Fibroblast of pulmonary artery (primary cell): Measurements from ENCODE around the gene STOX1.
A peak's percentile ranks its signal among the peaks of the same experiment; 100 is the strongest.
"Not testable (repeated sequence)": the region's sequence is repeated elsewhere in the genome, so short reads cannot be mapped to it uniquely, and the experiment has no call there.

Experiments
- DNase-seq: peaks from one replicate; pipeline ENCODE4 v3.0.0-alpha.2; 2010; ENCODE audit warnings: low read depth
- H3K4me3 ChIP-seq: replicated peaks from 2 replicates; pipeline ENCODE4 v1.5.1; 2011; ENCODE audit warnings: low read depth, mild to moderate bottlenecking, control low read depth, low read length, moderate library complexity
- TF ChIP-seq, protein P1 (sequence below): IDR thresholded peaks from 2 replicates; pipeline ENCODE4 v1.5.1; 2011; ENCODE audit warnings: mild to moderate bottlenecking, control low read depth, low read length, inconsistent platforms; ENCODE audit errors: missing control alignments

The STOX1 gene

DNA sequence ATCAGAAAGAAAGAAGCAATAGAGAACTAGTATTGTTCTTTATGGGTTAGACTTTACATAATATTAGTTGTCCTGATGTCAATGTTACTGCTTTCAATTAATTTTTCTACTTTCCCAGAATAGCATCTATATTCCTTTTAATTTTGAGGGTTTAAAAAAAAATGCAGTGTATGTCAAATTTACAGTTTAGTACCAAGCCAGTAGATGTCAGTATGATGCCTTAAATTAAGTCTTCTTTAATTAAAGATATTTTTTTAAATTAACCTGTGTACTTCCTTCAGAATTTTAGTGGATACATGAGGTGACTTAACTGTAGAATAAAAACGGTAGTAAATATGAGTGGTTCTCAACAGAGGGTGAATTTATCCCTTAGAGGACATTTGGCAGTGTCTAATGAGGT is 35.2 kb upstream of the STOX1 start:
- no peak overlapping the region for H3K4me3 ChIP-seq
- TF ChIP-seq, protein P1, sequence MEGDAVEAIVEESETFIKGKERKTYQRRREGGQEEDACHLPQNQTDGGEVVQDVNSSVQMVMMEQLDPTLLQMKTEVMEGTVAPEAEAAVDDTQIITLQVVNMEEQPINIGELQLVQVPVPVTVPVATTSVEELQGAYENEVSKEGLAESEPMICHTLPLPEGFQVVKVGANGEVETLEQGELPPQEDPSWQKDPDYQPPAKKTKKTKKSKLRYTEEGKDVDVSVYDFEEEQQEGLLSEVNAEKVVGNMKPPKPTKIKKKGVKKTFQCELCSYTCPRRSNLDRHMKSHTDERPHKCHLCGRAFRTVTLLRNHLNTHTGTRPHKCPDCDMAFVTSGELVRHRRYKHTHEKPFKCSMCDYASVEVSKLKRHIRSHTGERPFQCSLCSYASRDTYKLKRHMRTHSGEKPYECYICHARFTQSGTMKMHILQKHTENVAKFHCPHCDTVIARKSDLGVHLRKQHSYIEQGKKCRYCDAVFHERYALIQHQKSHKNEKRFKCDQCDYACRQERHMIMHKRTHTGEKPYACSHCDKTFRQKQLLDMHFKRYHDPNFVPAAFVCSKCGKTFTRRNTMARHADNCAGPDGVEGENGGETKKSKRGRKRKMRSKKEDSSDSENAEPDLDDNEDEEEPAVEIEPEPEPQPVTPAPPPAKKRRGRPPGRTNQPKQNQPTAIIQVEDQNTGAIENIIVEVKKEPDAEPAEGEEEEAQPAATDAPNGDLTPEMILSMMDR = peak; percentile 9
- DNase-seq = peak; percentile 28

DNA sequence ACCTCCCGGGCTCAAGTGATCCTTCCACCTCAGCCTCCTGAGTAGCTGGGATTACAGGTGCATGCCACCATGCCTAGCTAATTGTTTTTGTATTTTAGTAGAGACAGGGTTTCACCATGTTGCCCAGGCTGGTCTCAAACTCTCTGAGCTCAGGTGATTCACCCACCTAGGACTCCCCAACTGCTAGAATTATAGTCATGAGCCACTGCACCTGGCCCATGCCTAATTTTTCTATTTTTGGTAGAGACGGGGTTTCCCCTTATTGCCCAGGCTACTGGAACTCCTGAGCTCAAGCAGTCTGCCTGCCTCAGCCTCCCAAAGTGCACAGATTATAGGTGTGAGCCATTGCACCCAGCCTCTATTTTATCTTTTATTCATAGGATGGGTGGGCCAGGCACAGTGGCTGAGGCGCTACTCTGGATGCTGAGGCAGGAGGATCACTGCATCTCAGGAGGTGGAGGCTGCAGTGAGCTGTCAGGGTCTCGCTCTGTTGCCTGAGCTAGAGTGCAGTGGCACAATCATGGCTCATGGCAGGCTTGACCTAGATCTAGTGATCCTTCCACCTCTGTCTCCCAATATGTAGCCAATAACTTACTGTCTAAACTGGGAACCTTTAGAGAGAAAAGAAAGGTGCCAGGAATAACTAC is 31.3 kb upstream of the STOX1 start:
- no peak for DNase-seq
- TF ChIP-seq, protein P1 = no peak
- no peak overlapping the region for H3K4me3 ChIP-seq

DNA sequence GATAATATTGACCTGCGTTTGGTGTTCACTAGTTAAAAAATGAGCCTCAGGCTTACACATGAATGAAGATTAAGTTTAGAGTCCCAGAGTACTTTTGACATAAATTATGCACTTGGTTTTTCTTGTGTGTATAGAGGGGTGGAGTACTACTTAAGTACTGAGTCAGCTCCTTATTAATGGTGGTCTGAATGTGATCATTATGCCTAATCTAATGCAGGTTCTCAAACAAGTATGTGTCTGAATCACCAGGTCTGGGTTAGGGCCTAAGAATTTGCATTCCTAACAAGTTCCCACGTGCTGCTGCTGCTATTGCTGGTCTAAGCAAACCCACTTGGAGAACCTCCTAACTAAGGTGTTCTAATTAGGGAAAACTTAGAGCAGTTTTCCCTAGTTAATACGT is 30.7 kb upstream of the STOX1 start:
- no peak for DNase-seq
- no peak overlapping the region for H3K4me3 ChIP-seq
- TF ChIP-seq, protein P1 = no peak

DNA sequence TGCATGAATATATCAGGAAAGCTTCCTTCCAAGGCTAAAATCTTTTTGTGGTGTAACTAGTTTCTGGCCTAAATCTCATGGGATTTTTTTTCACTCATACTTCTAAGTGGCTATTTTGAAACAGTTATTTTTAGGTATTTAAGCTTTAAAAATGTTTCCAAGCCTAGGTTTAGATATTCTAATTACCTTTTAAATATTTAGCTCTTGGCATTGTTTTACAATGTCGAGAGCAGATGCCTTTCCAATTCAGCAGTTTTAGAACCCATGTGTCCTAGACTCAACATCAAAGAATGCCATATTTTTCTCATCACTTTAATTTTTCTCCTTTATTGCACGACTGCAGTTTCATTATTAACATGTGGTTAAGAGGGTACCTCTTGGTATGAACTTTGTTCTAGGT is 27.1 kb upstream of the STOX1 start:
- TF ChIP-seq, protein P1 = no peak
- H3K4me3 ChIP-seq = no peak overlapping the region
- no peak for DNase-seq

GRCh38 chr10:68804692-68805091 is 22.6 kb upstream of the STOX1 start:
- no peak for DNase-seq
- TF ChIP-seq, protein P1 = no peak
- H3K4me3 ChIP-seq = no peak overlapping the region

DNA sequence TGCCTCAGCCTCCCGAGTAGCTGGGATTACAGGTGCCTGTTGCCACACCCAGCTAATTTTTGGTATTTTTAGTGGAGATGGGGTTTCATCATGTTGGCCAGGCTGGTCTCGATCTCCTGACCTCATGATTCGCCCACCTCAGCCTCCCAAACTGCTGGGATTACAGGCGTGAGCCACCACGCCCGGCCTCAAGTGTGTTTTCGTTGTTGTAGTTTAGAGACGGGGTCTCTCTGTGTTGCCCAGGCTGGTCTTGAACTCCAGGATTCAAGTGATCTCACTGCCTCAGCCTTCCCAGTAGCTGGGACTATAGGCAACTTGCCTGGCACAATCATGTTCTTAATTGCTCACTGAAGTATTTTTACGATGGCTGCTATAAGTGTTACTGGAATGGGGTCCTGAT is 16.5 kb upstream of the STOX1 start:
- not testable (repeated sequence) for DNase-seq, H3K4me3 ChIP-seq

DNA sequence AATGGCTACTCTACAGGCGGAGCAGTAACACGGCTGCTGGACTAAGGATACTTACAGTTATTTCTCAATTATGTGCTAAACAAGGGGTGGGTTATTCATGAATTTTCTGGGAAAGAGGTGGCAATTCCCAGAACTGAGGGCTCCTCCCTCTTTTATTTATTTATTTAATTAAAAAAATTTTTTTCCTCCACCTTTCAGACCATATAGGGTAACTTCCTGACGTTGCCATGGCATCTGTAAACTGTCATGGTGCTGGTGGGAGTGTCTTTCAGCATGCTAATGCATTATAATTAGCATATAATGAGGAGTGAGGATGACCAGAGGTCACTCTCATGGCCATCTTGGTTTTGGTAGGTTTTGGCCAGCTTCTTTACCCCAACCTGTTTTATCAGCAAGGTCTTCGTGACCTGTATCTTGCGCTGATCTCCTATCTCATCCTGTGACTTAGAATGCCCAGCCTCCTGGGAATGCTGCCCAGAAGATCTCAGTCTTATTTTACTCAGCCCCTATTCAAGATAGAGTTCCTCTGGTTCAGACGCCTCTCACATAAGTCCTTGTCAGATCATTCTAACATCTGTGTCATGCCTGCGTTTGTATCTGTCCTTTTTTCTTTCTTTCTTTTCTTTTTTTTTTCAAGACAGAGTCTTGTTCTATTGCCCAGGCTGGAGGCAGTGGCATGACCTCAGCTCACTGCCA is 15.9 kb upstream of the STOX1 start:
- no peak for DNase-seq
- TF ChIP-seq, protein P1 = no peak
- no peak overlapping the region for H3K4me3 ChIP-seq
